GM19467 (cell line): ENCODE measurements around the gene ITGA11.
"Not testable (repeated sequence)": the region's sequence is repeated elsewhere in the genome, so short reads cannot be mapped to it uniquely, and the experiment has no call there.

Source experiments
- ATAC-seq: cut with Tn5 transposase; IDR thresholded peaks from one replicate; pipeline ENCODE4 v1.9.1; 2021; ENCODE audit warnings: mild to moderate bottlenecking, moderate library complexity; ENCODE audit not compliant: unreplicated experiment

Gene ITGA11

DNA sequence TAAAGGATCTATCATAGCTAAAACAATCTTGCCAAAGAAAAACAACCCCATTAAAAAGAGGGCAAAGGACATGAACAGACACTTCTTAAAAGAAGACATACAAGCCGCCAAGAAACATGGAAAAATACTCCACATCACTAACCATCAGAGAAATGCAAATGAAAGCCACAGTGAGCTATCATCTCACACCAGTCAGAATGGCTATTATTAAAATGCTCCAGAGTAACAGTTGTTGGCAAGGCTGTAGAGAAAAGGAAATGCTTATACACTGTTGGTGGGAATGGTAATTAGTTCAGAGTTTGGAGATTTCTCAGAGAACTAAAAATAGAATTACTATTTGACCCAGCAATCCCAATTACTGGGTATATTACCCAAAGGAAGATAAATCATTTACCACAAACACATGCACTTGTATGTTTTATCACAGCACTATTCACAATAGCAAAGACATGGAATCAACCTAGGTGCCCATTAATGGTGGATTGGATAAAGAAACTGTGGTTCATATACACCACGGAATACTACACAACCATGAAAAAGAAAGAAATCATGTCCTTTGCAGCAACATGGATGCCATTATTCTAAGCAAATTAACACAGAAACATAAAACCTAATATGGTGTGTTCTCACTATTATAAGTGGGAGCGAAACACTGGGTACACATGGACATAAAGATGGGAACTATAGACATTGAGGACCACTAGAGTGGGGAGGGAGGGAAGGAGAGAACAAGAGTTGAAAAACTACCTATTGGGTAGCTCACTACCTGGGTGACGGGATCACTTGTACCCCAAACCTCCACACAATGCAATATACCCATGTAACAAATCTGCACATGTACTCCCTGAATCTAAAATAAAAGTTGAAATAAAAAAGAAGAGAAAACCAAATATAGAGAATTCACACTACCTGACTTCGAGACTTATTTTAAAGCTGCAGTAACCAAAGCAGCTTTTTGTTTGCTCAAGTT is 32.6 kb downstream of the ITGA11 start:
- no peak for ATAC-seq

DNA sequence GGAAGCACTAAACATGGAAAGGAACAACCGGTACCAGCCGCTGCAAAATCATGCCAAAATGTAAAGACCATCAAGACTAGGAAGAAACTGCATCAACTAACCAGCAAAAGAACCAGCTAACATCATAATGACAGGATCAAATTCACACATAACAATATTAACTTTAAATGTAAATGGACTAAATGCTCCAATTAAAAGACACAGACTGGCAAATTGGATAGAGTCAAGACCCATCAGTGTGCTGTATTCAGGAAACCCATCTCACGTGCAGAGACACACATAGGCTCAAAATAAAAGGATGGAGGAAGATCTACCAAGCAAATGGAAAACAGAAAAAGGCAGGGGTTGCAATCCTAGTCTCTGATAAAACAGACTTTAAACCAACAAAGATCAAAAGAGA is 34.0 kb downstream of the ITGA11 start:
- not testable (repeated sequence) for ATAC-seq

DNA sequence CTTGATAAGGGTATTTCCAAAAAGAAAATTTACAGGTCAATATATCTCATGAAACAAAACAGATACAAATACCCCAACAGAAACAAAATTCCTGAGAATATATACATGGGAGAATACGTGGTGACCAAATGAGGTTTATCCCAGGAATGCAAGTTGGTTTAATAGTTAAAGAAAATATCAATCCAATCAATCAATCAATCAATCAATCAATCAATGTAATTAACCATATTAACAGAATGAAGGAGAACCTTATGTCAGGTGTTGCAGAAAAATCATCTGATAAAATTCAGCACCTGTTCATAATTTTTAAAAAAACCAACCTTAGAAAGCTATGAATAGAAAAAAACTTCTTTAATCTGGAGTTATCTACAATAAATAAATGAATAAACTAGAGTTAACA is 35.9 kb downstream of the ITGA11 start:
- no peak for ATAC-seq

DNA sequence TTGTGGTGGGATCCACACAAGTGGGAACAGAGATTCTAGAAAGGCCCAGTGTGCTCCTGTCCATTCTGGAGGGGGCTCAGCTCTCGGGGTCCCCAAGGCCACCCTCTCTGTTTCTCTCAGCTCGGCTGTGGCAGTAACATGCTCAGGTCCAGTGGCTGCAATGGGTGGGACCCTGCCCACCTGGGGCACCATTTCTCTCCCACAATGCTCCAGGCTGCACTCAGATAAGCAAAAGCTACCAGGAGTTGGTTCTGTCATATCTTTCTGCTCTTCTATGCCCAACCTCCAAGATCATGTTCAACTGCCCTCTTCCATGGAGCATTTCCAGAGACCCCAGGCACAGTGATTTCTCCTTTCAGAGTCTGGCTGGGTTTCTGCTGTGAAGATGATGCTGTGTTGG is 40.8 kb downstream of the ITGA11 start:
- no peak for ATAC-seq

DNA sequence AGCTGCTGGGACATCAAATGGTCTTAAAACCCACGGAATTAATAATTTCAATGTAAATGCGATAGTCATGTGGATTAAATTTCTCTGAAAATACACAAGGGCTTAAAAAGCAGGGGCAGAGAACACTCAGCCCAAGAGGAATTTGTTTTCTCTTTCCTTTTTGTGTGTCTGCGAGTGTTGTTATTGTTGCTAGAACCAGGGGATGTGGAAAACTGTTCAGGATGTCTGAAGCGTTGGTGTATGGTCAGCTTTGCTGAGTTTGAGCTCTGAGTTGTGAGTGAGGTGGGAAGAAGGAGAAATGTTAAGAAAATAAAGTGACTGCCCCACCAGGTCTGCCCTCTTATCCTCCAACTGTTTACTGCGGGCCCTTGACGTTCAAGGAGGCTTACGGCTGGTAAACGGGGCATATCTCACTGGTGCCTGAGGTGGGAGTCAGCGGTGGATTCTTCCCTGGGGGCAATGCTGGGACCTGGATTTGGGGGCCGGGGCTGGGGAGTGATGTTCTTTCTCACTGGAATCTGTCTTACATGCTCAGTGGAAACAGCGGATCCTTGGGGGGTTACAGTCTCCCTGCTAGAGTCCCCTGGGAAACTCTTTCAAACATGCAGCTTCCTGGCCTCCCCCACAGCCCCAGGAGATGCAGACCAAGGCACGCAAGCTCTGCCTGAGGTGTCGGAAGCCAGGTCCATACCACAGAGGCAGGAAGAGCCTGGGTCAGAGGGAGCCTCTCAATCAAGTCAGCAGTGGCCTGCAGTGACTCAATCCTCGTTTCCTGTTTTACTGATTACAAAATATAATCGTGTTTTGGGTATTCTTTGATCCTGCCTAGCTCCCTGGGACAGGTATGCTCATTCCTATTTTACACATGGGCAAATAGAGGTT is 41.8 kb downstream of the ITGA11 start:
- ATAC-seq = peak; percentile 77

DNA sequence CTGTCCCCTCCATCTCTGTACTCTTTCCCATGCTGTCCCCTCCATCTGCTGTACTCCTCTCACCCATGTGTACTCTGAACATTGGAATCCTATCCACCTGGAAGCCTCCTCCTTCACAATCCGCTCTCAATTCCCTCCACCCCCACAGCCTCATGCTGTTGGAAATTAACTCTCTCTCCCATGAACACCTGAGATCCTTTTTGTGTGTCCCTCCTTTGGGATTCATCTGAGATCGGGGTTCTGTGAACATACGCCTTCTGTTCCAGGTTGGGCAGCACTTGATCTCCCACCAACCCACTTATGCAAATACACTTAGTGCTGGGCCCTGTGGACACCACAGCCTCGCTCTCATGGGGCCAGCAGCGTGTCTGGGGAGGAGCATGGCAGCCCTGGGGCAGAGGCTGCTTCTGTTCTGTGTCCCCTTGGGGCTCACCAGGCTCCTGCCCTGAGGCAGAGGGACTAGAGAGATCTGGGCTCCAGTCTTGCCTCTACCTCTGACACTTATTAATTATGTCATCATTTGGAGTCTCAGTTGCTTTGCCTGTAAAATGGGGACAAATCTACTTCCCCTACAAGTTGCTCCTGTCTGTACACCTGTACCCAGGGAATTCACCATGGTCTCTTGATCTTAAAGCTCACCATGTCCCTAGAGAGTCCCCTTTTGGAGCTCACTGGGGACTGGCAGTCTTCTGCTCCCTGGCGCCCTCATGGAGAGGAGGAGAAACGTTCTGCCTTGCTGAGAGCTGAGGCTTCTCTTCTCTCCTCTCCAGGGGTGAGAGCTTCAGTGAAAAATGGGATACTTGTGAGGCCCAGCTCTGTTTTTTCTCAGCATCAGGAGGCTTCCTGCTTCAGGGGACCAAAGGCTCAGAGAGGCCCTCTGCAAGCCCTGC is 42.7 kb downstream of the ITGA11 start:
- ATAC-seq = no peak

DNA sequence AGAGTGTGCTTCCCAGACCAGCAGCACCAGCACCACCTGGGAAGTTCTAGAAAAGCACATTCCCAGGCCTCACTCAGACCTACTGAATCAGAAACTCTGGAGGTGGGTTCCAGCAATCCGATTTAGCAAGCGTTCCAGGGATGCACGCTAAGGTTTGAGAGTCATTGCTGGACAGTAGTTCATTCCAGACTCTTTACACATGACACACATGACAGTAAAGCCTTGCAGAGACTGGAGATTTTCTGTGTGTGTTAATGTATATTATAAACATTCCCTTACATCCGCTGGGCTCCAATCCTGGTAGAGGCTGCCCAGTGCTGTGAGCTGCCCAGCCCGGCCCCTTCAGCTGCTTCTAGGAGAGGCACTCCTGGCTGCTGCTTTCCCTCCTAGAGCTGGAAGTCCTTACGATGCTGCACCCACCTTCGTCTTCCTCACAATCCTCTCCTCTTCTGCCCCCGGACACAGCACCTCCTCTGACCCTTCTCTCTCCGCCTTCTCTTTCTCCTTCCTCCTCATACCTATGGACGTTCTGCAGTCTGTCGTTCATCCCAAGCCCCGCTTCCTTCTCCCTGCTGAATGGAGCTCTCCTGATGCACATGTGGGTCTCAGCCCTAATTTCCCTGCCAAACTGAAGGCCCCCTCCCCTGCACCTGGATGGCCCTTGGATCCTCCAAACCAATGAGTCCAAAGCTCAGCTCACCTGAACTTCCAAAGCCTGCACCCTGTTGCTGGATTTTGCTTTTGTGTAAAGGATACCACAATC is 44.4 kb downstream of the ITGA11 start:
- ATAC-seq = no peak

DNA sequence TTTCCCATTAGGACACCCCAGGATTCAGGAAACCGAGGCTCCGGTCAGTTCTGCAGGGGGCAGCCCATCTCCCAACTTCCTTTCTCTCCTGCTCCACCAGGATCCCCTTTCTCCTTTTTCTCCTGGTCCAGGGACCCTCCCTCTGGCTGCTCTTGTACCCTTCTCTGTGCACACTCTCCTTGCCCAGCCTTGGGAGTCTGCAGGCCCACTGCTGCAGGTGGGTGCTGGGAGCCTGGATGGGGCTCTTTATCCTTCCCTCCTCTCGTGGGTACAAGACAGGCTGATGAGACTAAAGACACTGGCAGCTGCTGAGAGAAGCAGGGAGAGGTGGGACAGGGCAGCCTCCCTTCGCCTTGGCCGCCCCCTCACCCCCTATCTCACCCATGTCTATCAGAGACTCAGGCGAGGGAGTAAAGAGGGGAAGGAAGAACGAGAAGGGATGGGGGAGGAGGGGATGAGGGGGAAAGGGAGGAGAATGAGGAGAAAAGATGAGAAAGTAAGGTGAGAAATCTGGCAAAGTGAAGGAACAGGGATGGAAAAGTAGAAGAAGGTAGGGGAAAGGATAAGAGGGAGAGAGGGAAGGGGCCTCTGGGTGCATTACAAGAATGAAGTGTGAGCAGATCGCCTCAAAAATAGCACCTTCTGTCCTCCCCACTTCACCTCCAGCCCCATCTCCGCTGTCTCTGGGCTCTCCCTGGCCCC is 45.2 kb downstream of the ITGA11 start:
- no peak for ATAC-seq

DNA sequence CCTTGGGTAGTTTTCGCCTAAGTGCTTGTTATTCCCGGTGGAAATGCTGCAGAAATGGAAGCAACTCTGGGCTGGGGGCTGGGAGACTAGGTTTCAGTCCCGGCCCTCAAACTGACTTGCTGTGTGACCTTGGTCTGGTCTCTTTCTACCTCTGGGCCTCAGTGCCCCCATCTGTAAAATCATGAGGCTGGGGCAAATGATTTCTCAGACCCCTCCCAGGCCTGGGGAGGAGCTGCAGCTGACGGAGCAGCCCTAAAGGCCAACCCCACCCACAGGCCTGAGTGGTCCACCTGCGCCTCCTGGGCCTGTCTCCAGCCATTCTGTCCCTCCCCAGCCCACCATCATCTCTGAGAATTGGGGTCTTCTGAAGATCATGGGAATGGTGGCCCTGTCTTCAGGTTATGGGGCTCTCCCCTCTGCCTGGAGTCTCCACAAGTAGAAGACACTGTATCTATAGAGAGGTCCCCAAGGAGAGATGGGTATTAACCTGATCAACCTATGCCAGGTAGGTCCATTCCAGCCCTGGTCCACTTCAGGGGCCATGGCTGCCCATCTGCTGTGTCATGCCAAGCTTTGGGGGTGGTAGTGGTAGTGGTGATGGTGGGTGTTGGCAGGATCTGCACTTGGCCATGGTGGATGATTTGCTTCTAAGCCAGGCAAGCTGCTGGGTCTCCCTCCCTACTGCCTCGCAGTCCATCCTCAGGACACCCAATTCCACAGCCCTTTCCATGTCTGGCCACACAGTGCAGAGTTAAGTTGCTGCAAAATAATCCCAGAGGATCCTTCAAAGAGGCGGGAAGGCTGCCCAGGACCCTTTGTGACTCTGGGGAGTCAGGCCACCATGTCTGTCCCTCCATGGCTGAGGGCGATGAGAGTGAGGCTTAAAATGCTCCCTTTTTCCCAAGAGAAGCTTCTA is 46.0 kb downstream of the ITGA11 start:
- ATAC-seq = no peak

DNA sequence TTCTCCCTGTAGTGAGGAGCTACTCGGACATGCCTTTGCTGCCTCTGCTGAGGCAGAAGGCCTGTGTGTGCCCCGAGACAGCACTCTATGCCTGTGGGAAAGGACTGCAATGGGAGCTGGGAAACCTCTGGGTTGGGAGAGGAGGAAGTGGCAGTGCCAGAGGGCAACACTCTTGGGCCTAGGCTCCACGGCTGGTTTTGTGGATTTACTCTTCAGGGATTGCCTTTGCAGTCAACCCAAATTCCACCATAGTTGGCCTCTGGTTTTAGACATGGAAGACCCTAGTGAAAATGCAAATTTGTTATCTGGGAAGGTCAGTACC is 46.8 kb downstream of the ITGA11 start:
- ATAC-seq = no peak

DNA sequence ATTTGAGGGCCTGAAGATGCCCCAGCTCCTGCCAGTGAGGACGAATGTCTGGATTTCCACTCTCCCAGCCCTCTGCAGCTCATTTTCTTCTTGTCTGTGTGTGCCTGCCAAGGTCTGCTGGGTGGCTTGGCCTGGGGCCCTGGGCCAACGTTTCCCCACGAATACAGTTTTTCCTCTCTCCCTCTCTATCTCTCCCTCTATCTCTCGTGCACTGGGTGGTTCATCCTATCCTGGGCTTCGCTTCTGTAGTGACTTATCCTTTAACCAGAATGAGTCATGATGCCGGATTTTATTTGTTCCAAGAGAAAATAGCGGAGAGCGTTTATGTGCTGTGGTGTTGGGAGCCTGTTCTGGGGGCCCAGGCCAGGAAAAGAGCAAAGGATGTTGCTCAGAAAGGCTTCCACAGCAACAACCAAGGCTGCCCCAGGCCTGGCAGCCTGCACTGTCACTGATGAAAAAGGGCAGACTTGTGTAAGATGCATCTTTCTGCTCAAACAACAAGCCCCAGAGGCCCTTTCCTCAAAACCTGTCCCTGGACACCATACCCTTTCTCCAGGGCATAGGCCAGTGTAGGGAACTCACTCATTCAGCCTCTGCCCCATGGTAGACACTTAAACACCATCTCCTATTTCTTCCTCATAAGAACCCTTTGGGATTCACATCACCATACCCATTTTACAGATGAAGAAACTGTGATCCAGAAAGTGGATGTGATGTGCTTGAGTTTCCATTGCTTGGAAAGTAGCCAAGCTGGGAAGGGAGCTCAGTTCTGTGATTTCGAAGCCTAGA is 47.3 kb downstream of the ITGA11 start:
- no peak for ATAC-seq

DNA sequence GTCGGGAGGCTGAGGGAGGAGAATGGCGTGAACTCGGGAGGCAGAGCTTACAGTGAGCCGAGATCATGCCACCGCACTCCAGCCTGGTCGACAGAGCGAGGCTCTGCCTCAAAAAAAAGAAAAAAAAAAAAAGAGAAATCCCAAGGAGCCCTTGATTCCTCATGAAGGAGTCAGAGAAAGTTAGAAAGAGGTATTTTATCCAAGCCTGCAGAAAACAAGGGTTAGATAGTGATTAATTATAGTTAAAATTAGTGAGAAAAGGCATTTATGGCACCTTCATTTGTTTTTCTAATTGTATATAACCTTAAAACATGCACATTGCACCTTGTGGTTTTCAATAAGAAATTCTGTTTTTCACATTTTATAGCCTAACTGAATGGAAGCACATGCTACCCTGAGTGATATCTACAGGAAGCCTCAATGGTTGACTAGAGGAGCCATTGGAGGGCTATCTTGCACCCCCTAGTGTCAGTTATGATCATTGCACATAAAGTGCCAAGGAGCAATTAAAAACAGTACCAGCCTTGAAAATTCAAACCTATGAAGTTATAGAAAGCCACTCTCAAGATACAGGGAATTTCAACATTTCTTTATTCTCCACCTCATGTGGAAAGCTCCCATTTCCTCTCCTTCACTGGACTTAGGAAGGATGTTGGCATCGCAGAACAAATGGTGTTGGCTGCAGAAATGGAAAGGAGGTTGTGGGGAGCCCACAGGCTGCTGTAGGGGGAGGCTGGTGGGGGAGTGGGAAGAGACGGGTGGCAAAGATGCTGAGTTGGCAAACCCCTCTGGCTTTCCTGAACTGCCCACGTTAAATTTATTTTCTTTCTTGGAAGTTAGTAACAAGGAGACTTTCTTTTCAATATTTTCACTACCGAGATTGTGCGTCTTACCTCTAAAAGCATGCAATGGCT is 48.5 kb downstream of the ITGA11 start:
- ATAC-seq = no peak

DNA sequence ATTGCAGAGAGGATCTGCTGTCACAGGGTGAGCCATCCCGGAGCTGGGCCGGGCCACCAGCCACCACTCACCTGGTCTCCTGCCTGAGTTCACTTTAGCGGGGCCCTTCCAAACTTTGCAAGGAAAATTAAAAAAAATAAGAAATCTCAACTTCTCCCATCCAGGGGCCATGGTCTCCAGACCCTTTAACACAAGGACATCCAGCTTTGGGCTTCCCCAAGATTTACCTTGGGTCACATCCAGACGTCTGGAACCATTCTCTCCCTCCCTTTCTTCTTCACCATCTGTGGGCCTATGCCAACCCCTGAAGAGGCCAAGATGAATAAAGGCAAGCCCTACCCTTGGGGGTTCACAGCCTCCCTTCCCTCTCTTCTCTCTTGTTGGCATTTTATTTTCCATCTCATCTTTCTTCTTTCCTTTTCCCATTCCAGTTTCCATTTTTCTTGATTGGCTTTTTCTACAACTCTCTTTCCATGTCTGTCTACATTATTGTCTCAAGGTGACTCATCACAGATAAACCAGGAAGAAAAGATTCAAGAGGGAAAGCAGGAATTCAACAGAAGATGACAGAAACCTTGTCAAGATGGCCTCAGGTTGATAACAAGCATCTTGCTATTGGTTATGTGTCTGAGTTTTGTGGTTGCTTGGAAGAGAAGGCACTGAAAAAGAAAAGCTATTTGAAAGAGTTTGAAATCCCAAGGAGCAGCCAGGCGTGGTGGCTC is 49.5 kb downstream of the ITGA11 start:
- no peak for ATAC-seq

DNA sequence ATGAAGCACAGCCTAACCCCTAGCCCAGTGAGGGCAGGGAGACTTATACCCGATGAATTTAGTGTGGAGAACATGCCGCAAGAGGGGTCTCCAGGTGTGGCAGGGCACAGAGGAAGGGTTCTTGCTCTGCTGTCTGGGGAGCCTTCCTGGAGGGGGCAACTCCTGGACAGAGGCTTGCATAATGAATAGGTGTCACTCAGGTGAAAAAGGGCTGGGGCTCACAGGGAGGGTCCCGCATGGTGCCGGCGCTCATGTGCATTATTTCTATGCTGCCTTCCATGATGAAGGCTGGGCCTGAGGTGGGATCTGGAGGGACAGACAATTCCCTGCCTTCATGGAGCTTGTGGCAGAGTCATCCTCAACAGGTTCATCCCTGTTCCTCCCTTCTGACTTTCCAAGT is 51.5 kb downstream of the ITGA11 start:
- ATAC-seq = no peak

DNA sequence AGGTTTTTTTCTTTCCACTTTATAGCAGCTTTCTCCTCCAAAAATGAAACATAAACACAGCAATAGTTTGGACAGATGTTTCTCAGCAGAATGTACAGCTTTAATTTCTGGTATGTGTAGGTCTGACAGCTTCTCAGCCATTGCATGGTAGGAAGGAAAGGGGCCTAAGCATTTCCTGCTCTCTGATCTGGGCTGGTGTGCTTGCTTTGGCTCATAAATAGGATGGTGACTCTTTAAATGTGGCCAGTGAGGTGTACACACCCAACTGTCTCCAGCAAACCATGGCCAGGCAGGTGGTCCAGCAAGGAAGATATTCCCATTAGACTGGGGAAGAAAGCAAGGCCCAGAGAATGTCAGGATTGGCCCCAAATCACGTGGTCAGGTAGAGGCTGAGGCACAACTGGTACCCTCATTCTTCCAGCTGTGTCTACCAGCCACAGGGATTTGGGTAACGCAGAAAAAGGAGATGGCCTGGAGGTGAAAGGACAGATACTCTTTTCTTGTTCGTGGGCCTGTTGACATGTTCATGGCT is 52.1 kb downstream of the ITGA11 start:
- ATAC-seq = no peak
